HG03457 (cell line): ENCODE data around the gene CD34.
"Not testable (repeated sequence)": the region's sequence is repeated elsewhere in the genome, so short reads cannot be mapped to it uniquely, and the experiment has no call there.

ENCODE experiments used
- ATAC-seq: cut with Tn5 transposase; IDR thresholded peaks from one replicate; pipeline ENCODE4 v1.9.1; 2021; ENCODE audit warnings: moderate number of reproducible peaks; ENCODE audit not compliant: unreplicated experiment

Gene CD34

DNA sequence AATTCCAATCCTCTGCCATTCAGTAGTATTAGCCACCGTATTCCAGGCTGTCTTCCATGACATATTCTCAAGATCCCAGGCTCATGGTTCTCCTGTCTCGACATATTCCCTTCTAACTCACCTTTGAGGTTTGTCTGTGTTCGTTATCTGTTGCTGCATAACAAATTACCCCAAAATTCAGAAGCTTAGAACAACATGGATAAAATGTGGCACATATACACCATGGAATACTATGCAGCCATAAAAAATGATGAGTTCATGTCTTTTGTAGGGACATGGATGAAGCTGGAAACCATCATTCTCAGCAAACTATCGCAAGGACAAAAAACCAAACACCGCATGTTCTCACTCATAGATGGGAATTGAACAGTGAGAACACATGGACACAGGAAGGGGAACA, 33.0 kb downstream of the CD34 start:
- ATAC-seq, result not testable (repeated sequence)

- ATAC-seq, result no peak
These were observed 34.8 kb downstream of the CD34 start for GRCh38 chr1:207876131-207876530.

DNA sequence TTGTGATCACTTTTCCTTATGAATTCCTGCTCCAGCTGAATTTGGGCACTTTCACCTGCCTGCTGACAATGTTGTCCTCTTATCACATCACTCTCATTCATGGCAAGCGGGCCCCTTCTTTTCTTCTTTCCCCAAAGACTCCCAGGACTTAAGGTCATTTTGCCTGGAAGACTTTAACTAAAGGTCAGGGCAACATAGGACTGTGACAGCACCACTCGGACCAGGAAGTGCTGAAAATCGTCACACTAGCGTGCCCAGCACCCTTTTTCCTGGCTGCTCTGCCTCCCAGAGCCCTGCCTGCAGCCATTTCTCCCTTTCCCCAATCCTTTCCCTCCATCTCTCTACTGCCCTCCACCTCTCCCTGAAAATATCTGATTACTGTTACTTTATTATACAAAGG, 35.4 kb downstream of the CD34 start:
- ATAC-seq, result no peak

GRCh38 chr1:207873055-207873890, 37.7 kb downstream of the CD34 start:
- ATAC-seq, result no peak

DNA sequence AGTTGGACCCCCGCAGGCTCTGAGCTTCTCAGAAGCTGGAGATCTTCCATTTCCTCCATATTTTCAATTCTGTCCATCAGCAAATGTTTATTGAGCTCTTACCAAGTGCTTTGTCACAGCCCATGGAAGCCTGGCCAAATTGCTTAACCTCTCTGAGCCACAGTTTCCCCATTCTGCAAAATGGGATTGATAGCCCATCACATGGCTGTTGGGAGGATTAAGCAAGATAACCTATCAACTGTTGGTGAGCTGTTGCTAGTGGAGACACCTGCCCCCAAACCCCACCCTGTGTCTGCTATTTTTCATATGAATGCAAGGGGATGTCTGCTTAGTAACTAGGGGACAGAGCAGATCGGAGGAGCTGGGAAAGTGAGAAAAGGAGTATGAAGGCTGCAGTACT, 38.3 kb downstream of the CD34 start:
- no peak for ATAC-seq

- ATAC-seq, result no peak
These were observed 39.7 kb downstream of the CD34 start for GRCh38 chr1:207871117-207871649.

- ATAC-seq, result no peak
These were observed 40.5 kb downstream of the CD34 start for GRCh38 chr1:207870306-207871031.

DNA sequence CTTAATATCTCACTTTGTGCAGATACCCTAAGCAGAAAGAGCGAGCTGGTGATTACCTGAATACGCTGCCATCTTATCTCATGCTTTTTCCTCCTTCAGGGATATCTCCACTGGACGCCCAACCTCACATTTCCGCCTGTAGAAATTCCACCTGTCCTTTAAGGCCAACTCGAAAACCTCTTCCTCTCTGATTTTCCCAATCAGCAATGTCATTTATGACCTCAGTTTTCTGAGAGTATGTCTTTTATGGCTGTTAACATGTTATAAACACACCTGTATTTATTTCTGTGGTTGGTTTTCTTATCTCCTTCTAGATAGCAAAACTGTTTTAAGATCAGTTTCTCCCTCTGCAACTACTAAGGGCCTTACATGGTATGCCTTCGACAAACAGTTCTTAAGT, 41.1 kb downstream of the CD34 start:
- ATAC-seq, result no peak

- peak; percentile 38 for ATAC-seq
These were observed 41.9 kb downstream of the CD34 start for GRCh38 chr1:207868774-207869721.

DNA sequence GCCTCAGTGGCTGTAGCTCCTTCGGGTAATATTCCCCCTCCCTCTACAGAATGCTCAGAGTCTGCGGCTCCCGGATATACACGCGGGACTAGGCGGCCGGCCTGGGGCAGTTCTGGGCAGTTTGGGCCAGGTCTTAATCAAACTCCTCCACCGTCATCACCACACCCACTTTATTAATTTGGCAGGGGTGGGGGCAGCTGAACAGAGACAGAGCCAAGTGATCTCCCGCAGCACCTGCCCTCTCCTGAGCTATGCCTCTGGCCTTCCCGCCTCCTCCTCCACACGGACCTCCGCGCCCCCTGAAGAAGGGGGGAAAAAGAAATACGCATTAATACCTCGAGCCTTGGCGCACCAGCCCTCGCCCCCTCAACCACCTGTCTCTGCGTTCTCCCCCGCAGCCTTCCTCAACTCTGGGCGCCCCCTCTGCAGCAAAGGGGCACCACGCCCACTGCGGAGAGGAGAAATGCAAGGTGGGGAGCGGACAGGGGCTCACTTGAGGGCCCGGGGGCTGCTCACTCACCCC, 42.6 kb downstream of the CD34 start:
- ATAC-seq, result no peak

- no peak for ATAC-seq
These were observed 43.5 kb downstream of the CD34 start for GRCh38 chr1:207867136-207868109.

GRCh38 chr1:207866471-207867135, 44.3 kb downstream of the CD34 start:
- ATAC-seq, result no peak

- ATAC-seq, result no peak
These were observed 46.9 kb downstream of the CD34 start for GRCh38 chr1:207863893-207864535.

DNA sequence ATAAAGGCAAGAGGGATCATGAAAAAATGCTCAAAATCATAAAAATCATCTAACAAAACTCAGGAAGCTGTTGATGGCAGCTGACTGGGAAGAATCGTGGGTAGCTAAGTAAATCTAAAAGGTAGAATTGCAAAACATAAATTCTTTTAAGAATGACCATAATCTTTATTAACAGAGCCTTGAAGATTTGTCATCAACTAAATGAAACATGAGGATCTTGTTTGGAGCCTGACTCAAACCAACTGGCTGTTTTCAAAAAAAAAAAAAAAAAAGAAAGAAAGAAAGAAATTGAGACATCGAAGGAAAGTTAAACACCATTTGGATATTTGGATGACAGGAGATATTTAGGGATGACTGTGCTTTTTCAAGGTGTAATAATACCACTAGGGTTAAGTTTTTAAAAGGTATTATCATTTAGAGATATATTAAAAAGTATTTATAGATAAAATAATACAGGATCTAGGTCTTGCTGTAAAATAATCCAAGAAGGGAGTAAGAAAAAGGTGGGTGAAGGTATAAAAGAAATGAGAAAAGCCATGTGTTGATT, 48.6 kb downstream of the CD34 start:
- no peak for ATAC-seq

DNA sequence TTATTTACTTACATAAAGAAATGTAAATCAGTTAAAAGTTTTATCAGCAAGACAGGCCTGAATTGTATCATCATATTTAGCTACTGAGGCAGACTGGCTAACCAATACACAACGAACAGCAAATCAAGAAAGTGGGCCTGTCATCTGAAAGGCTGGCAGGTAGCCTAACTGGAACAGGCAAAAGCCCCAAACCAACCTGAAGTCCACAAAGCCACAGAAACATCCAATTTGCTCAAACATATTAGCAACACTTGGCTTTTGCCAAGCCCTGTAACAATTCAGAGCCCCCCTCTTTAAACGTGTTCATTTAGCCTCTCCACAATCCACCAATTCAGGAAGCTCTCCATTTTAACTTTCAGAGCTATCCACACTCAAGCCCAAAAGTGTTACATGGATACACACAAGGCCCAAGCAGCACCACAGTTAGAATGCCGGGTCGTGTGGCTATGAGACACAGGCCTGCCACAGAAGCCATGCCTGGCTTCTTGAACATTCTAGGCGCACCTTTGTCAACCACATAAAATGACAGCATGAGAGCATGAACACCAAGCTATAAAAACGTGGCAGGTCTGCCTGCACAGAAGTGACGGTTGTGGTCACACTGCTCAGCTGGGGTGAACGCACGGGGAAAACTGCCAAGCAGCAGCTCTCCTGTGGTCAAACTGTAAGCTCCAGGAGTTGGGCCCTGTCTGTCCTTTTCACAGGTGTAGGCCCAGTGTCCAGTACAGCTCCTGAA, 49.3 kb downstream of the CD34 start:
- no peak for ATAC-seq

GRCh38 chr1:207860531-207860930, 50.4 kb downstream of the CD34 start:
- no peak for ATAC-seq

DNA sequence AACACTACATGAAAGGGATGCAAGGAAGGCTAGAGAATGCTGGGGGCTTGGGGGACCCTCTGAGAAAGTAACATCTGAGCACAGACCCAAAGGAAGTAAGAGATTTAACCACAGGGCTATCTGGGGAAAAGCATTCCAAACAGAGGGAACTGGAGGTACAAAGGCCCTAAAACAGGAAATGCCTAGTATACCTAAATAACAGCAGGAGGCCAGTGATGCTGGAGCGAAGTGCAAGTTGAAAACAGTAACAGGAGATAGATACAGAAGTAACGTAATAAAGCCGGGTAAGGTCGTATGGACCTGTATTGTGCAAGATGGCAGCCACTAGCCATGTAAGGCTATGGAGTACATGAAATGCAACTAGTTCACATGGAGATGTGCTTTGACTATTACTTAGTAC, 52.1 kb downstream of the CD34 start:
- no peak for ATAC-seq

GRCh38 chr1:207858281-207858680, 52.6 kb downstream of the CD34 start:
- ATAC-seq, result no peak
